Breast epithelium (tissue), 3 donors: ENCODE results near the gene PEX16.

Experiments
- CTCF ChIP-seq, 3 donors: fragments of 450-650 bp; IDR thresholded peaks; one replicate each; pipeline ENCODE4 v1.5.1; 2016 to 2017; ENCODE audit warnings: antibody characterized with exemption in 3 of 3, mild to moderate bottlenecking in 3 of 3, moderate library complexity in 3 of 3
- POLR2A ChIP-seq: fragments of 450-650 bp; IDR thresholded peaks from one replicate; pipeline ENCODE4 v1.6.1; 2016; ENCODE audit warnings: antibody characterized with exemption, mild to moderate bottlenecking, moderate library complexity
- POLR2AphosphoS5 ChIP-seq, 3 donors: sonication (generic); formaldehyde crosslinking; IDR thresholded peaks; one replicate each; pipeline ENCODE4 v1.6.1; 2017; ENCODE audit warnings: antibody characterized with exemption in 3 of 3

- TF ChIP-seq CTCF (IDR thresholded peaks at IDR 0.05) (no peak), POLR2A (no peak), POLR2AphosphoS5 (IDR thresholded peaks at IDR 0.05) (no peak)
Measured at GRCh38 chr11:45937916-45938315, 20.2 kb upstream of the PEX16 start.
